Type B pancreatic cell (in vitro differentiated cells): ENCODE results near the gene EGFR. TPM values are rescaled to one million over a fixed set of nuclear protein-coding genes. Genes with fewer than 3 reads are reported as not detected.

Experiments
- DNase-seq: peaks from one replicate; pipeline ENCODE4 v3.0.0; 2021; ENCODE audit warnings: mixed read lengths; ENCODE audit not compliant: unreplicated experiment; ENCODE audit errors: extremely low spot score
- H3K27ac Mint-ChIP-seq: 2 replicates; pipeline ENCODE4 v1.8.0; 2021; ENCODE audit warnings: mild to moderate bottlenecking, mixed read lengths
- H3K27me3 Mint-ChIP-seq: 2 replicates; pipeline ENCODE4 v1.8.0; 2021; ENCODE audit warnings: mixed read lengths
- H3K36me3 Mint-ChIP-seq: 2 replicates; pipeline ENCODE4 v1.8.0; 2021; ENCODE audit warnings: mixed read lengths
- H3K4me1 Mint-ChIP-seq: one replicate; pipeline ENCODE4 v1.8.0; 2021; ENCODE audit warnings: mixed read lengths; ENCODE audit not compliant: unreplicated experiment
- H3K4me3 Mint-ChIP-seq: 2 replicates; pipeline ENCODE4 v1.8.0; 2021; ENCODE audit warnings: mild to moderate bottlenecking, mixed read lengths
- H3K9me3 Mint-ChIP-seq: 2 replicates; pipeline ENCODE4 v1.8.0; 2021; ENCODE audit warnings: mixed read lengths
- CTCF ChIP-seq: fragments of 200-600 bp; sonication (generic); conservative IDR thresholded peaks from 2 replicates; pipeline ENCODE4 v1.5.0; 2021; ENCODE audit warnings: antibody characterized with exemption, mild to moderate bottlenecking
- total RNA-seq: library from RNA; stranded (reverse); gene quantifications from 2 replicates; pipeline ENCODE4 v1.2.1, GENCODE V29; 2021; ENCODE audit warnings: low replicate concordance

Gene EGFR
- total RNA-seq, 1 donor from 2014 or later: 44.6 TPM

DNA sequence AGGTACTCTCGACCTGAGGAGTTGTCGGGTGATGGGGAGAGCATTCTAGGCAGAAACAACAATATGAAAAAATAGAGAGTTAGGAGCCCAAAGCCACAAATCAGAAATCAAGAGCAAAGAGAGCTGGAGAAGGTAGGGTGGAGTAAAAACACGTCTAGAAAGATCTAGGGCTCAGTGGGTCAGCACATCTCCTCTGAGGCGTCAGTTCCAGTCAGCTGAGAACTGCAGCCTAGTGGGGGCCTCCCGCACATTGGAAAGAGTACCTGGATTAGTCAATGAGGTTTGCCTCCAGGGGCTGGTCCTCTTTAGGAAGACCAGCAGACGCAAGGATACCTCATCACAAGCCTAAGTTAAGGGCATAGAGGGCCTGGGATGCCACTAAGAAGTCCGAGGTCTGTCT is 233.1 kb downstream of the EGFR start:
- Mint-ChIP-seq H3K27me3 (peaks cover 50% of the 10 kb centered on the region), H3K4me3 (no peak overlapping the region), H3K36me3 (no peaks in the 10 kb centered on the region), H3K9me3 (peaks cover 5% of the 10 kb centered on the region), H3K4me1 (peaks cover 4% of the 10 kb centered on the region), H3K27ac (no peak overlapping the region)
- TF ChIP-seq CTCF: no peak
- DNase-seq: peak; percentile 44

GRCh38 chr7:55252386-55252785 is 233.6 kb downstream of the EGFR start:
- Mint-ChIP-seq H3K4me3 (no peak overlapping the region), H3K27ac (no peak overlapping the region), H3K27me3 (peaks cover 53% of the 10 kb centered on the region), H3K4me1 (peaks cover 4% of the 10 kb centered on the region), H3K36me3 (no peaks in the 10 kb centered on the region), H3K9me3 (peaks cover 5% of the 10 kb centered on the region)
- TF ChIP-seq CTCF: no peak
- no peak for DNase-seq

DNA sequence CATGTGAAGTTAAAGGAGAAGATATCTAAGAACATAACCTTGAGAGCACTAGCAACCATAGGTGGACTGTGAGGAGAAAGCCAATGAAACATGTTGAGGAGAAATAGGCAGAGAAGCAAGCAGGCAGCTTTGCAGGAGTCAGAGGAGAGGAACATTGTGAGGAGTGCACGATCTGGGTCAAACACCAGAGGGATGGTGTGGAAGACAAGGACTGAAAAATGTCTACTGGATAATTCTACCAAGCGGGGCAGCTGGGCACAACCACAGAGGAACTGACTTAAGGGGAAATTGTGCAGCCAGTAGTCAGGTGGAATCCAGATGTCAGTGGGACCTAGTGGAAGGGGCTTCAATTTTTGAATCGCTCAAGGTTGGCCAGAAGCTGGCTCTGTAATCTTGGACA is 234.4 kb downstream of the EGFR start:
- no peak for DNase-seq
- Mint-ChIP-seq H3K27me3 (peaks cover 53% of the 10 kb centered on the region), H3K36me3 (no peaks in the 10 kb centered on the region), H3K27ac (no peak overlapping the region), H3K9me3 (peaks cover 5% of the 10 kb centered on the region), H3K4me1 (peaks cover 4% of the 10 kb centered on the region), H3K4me3 (peak overlapping the region; percentile 34)
- TF ChIP-seq CTCF: no peak

DNA sequence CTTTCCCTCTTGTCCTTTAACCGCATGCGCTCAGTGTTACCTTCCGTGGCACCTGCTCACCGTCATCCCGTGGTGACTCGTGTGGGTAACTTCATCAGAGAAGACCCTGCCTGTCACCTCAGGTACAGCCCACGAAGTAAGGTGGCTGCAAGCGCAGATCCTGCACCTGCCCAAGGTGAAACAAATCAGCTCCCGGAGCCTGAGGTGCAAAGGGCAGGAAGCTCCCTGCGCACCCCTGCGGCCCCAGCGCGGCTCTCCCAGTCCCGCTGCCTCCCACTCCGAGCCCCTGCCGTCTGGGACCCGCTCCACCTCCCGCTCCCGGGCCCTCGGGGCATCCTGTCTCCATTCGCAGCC is 235.4 kb downstream of the EGFR start:
- no peak for TF ChIP-seq CTCF
- Mint-ChIP-seq H3K36me3 (no peaks in the 10 kb centered on the region), H3K27me3 (peaks cover 53% of the 10 kb centered on the region), H3K4me1 (peaks cover 4% of the 10 kb centered on the region), H3K9me3 (peaks cover 5% of the 10 kb centered on the region), H3K27ac (peak overlapping the region; percentile 31), H3K4me3 (peak overlapping the region; percentile 83)
- peak; percentile 42 for DNase-seq

DNA sequence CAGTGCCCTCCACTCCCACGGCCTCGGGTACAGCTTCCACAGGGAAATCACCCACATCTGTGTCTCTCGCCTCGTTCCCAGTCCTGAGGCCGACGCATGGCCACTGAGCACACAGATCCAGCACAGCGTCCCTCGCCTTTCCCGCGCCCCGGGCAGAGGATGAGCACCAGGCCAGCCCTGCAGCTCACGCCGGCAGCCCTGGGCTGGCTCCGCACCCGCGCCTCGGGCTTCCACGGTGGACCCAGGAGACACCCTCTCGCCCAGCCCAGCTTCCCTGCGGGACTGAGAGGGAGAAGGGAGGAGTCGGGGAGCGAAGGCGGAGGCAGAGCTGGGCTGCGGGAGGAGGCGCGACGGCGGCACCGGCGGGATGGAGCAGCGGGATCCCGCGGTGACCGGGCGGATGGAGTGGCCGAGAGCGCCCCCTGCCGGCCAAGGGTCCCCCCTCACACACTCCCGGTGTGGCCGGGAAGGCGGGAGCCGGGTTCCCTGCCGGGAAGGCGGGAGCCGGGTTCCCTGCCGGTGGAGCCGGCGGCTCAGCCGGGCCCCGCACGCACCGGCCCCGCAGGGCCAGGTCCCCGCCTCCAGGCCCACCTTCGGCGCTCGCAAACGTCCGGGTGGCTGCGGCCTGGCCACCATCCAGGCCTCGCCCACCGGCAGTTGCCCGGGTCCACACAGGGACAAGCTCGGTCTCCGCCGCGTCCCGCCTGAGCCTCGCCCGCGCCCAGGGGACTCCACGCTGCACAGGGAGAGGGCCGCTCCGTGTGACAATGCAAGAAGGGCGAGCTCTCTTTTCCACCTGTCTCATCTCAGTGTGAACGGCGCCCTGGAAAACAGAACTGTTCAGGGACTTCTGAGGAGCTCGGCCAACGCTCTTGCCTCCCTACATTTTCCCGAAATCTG is 236.0 kb downstream of the EGFR start:
- H3K4me3 Mint-ChIP-seq: peak overlapping the region; percentile 94
- no peaks in the 10 kb centered on the region for H3K36me3 Mint-ChIP-seq
- peaks cover 4% of the 10 kb centered on the region for H3K4me1 Mint-ChIP-seq
- peak; percentile 96 for TF ChIP-seq CTCF
- DNase-seq: peak; percentile 93
- peak overlapping the region; percentile 76 for H3K27ac Mint-ChIP-seq
- H3K27me3 Mint-ChIP-seq: peaks cover 55% of the 10 kb centered on the region
- peaks cover 5% of the 10 kb centered on the region for H3K9me3 Mint-ChIP-seq
